GM21423 (cell line): ENCODE results near the gene TSPAN9.

Experiments used
- ATAC-seq: cut with Tn5 transposase; IDR thresholded peaks from one replicate; pipeline ENCODE4 v1.9.1; 2021; ENCODE audit warnings: mild to moderate bottlenecking, moderate library complexity; ENCODE audit not compliant: unreplicated experiment

Gene TSPAN9

DNA sequence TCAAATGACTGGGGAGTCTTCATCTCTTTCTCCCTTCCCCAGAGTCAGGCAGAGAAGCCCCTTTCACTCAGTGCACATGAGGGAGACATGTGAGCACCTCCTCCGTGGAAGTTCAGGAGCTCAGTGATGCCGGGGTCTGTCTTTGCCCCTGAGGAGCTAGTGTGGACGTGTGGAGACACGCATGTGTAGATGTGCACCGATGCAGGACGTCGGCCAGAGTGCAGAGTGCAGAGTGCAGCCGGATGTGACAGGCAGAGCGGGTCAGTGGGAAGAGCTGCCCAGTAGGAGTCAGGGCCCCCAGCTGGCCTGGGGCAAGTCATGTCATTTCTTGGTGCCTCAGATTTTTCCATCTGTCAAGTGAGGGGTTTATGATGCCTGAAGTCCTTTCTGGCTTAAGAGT is 20.7 kb downstream of the TSPAN9 start:
- ATAC-seq = no peak

DNA sequence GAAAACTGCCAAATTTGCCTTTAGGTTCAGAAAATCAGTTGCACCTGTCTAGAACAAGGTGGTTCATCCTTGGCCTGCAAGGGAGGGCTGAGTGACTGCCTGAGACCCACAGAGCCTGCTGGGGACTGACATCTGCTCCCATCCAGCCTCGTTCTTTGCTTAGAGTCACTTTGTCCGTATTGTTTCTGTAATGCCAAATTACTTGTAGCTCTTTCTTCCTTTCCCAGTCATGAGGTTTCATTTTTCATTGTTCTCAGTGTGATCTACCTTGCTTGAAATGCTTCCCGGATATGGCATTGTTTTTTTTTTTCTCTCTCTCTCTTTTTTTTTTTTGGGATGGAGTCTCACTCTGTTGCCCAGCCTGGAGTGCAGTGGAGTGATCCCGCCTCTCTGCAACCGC is 21.3 kb downstream of the TSPAN9 start:
- ATAC-seq = no peak

DNA sequence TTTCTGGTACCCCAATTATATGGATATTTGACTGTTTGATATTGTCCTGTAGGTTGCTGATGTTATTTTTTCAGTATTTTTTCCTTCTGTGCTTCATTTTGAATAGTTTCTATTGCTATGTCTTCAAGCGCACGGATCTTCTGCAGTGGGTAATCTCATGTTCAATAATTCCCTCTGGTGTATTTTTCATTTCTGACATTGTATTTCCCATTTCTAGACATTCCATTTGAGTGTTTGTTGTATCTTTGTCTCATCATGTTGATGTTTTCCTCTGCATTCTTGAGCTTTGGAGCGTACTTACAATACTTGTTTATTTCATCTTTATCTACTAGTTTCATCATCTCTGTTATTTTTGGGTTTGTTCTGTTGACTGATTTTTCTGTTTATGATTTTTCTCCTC is 22.0 kb downstream of the TSPAN9 start:
- no peak for ATAC-seq

DNA sequence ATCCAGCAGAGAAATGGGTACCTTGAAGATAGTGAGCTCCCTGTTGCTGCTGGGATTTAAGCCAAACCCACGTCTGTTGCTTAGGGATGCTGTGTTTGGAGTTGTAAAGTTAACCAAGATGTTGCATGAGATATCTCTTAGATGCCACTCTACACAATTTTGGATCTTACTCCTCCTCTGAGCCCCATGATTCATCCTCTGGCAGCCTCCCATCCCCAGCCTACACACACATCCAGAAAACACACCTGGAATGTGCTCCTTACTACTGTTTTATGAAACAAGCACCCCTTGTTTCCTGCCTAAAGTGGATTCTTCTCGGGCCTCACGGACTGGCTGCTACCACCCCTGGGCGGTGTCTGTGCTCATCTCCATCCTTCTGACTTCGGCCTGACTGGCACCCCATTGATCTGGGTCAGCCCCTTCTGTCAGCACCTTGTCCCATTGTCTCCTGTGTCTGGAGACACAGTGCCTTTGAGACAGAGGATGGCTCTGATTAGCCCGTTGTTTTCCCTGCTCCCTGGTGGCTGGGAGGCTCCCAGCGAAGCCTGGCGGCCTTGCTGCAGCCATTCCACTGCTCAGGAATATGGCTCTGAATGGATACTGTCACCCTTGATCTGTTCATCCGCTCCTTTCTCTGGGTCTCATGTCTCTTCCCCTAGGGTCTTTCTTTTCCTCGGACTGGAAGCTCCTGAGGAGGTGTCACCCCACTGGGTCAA is 24.3 kb downstream of the TSPAN9 start:
- ATAC-seq = no peak

DNA sequence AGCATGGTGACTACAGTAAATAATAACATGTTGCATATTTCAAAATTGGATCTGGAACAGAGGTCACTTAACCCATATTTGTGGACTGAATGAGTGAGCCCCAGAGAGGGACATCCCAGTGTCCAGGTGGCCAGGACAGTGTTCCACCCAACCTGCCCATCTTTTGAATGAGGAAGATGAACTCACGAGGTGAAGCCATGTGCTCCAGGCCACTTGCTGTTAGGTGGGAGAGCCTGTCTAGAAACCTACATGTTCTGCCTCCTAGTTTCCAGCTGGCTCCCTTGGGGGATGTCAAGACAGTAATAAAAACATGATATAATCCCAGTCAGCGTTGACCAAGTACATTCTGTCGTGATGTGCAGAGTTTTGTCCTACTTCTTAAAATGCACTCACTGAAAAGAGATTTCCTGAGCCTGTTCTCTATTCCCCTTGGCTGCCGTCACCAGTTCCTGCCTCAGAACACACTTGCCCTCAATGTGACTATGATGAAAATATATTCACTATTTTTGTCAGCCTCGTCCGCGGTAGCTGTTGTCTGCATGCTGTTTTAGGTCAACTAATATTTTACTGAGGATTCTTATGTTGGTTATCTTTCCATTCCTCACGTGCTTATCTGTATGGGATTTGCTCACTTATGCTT is 25.7 kb downstream of the TSPAN9 start:
- no peak for ATAC-seq

DNA sequence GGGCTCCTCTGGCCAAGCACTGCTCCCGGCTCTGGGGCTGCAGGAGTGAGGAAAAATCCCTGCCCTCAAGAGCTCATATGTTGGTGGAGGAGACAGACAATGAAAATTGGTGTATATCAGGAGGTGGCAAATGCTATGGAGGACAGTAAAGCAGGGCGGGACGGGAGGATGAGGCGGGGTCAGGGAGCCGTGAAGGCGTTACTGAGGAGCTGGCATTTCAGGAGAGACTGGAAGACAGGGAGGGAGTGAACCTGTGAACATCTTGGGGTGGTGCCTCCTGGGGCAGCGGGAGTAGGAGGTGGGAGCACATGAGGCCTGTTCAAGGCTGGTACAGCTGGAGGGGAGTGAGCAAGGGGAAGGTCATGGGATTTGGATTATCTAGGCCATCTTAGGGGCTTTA is 26.6 kb downstream of the TSPAN9 start:
- no peak for ATAC-seq

DNA sequence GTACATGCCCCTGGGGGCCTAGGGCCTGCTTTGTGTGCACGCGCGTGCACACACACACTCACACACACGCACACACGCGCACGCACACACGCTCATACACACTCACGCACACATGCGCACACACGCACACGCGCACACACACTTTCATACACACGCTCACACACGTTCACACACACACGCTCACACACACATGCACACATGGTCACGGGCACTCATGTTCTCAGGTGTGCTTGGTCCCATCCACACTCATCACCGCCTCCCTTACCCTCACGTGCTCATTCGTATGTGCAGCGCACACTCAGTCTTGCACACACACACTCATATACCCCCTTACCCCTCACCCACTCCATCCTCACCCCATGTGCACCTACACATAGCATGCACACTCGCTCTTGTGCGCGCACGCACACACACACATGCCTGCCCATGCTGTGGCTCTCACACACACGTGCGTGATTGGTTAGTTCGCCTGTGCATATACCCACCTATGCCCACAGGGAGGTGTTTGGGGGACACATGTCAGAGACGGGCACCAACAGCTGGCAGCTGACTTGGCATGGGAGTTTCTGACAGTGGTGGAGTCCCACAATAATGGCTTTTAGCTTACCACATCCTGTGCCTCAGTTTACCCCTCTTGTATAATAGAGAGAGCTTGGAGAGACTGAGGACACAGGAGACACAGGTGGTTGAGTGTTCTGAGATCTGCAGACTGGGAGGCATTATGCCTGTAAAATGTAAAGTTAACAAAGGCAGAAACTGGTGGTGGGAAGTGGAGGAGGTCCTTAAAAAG is 28.7 kb downstream of the TSPAN9 start:
- no peak for ATAC-seq

DNA sequence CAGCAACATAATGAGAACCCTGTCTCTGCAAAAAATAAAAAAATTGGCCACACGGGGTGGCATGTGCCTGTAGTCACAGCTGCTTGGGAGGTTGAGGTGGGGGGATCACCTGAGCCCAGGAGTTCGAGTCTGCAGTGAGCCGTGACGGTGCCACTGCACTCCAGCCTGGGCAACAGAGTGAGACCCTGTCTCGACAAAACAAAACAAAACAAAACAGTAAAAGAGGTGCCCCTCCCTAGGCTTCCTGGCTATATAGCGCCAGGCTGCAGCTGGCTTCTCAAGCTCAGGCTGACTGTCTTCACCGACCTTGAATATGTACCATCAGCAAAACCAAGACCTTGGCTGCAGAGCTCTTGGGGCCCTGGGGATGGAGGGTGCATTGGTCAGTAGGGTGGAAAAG is 29.4 kb downstream of the TSPAN9 start:
- no peak for ATAC-seq

DNA sequence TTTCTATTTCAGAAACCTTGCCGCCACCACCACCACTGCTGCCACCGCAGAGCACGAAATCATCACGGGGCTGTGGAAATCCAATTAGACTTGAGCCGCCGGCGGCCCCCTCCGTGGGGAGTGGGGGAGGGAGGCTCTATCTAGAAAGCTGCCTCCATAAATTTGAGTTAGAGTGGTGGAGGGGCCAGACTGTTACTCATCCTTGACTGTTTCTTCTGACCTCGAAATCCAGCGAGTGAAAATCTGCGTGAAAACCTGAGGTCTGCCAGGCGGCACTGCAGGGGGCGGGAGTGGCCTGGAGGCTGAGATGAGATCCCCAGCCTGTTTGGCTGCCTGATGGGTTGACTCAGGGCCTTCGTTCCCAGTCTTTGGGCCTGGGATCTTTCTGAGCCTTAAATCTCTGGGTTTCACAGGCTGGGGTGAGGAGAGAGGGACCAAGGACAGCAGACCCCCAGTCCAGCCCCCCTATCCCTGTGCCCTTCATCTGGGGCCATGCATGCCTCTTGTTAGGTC is 29.9 kb downstream of the TSPAN9 start:
- no peak for ATAC-seq

DNA sequence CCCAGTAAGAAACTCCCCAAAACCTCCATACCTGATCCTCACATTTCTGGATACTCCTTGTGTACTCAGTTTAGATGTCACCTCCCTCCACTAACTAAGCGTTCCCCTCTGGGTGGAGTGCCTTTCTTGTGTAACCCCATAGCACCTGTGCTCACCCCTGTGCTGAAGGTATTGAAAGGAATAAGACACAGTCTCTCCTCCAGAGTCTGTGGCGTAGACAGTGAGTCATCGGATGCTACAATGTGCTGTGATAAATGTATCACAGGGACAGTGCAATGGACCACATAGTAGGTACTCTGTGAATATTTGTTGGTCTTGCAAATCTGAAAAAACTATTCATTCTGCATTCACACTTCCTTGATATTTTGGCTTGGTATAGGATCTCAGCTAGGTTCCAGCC is 30.8 kb downstream of the TSPAN9 start:
- ATAC-seq = no peak

DNA sequence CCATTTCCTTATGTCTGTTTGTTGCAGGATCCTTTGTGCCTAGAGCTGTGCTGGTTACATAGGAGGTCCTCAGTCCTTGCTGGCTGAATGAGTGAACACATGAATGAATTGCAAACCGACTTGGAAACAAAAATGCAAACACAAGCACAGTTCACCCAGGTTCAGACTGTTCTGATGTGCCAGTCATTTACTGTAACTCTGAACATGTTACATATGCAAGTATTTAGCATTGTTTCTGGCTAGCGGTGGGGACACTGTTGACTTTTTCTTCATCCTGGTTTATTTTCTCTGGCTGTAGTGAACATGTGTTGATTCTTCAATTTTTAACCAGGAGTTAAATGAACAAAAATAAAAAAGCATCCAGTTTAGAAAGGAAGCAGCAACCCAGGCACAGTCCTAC is 33.4 kb downstream of the TSPAN9 start:
- ATAC-seq = no peak

DNA sequence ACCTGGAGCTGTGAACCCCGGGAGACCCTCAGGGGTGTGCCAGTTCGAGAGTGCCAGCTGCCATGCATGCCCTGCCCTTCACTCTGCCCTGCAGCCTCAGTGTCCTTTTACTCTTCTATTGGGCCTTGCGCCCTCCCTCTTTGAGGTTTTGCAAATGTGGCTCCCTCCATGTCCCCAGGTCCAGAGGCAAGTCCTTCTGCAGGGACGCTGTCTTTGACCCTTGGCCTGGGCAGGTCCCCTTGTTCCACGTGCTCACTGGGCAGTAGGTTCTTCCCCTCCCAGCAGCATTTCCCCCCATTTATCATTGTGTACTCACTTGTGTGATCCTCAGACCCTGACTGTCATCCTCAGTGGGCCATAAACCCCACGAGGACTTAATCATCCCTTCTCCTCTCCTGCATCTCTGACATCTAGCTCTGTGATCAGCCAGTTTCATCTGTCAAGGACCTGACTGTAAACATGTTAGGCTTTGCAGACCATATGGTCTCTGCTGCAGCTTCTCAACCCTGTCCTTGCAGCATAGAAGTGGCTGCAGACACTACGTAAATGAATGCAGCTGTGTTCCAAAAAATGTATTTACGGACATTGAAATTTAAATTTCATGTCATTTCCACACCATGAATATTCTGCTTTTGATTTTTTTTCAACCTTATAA is 36.6 kb downstream of the TSPAN9 start:
- ATAC-seq = no peak

DNA sequence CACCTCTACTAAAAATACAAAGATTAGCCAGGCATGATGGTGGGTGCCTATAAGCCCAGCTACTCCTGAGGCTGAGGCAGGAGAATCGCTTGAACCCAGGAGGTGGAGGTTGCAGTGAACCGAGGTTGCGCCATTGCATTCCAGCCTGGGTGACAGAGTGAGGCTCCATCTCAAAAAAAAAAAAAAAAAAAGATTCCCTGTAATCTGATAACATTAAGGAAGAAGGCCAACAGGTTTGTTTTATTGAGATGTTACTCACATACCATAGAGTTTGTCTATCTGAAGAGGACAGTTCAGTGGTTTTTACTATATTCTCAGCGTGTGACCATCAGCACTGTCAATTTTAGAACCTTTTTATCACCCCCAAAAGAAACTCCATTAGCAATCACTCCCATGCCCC is 37.5 kb downstream of the TSPAN9 start:
- ATAC-seq = no peak

DNA sequence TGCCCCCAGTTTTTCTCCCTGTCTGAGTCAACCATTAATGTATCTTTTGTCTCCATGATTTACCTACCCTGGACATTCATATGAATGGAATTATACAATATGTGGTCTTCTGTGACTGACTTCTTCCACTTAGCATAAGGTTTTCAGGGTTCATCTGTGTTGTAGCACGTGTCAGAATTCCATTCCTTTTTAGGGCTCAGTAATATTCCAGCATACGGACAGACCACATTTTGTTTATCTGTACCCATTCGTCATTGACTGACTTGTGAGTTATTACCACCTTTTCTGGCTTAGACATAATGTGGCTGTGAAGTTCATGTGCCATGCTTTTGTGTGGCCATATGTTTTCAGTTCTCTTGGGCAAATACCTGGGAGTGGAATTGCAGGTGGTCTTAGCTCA is 37.9 kb downstream of the TSPAN9 start:
- ATAC-seq = no peak

DNA sequence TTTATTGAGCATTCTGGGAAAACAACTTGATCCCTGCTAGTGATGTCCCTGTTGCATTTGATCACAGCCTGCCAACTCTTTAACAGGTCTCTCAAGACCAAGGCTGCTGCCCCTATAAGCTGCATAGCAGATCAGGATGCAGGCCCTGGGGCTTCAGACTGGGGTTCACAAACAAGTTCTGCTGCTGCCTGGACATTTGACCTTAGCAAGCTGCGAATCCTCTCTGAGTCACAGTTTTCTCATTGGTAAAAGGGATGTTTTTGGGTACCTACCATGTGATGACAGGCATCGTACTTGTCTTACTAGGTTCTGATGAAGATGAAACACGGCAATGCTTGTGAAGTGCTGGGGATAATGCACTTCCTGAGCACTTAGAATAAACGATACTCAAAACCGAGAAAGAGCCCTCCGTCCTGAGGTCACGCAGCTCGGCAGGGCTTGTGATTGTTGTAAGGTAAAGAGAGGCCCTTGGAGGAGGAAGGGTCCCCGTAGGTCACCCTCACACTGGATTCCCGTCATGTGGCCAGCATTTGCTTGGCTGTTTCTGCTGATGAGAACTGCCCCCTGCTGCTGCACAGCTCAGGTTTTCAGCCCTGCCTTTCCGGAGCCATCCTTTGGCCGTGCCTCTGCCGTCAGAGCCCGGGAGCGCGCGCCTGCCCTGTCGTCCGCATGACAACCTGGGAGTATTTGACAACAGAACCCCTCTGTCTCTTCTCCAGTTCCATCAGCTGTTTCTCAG is 39.1 kb downstream of the TSPAN9 start:
- no peak for ATAC-seq

DNA sequence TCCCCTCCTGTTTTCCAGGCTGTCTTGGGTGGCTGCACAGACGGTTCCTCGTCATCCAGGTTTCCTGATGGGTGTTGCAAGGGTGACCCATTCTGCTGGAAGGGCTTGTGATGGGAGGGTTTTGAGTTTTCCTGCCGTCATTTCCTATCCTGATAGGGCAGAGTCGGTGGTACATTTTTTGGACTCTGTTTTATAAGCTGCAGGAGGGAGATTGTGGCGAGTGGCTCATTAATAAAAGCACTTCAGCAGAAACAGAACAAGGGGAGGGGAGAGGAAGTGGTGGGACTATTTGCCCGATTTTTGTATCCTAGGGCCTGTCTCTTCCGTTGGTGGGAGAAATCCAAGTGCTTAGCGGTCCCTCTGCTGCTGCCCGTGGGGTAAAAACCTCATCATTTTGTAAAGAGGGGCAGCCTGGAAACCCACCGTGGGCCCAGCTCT is 40.0 kb downstream of the TSPAN9 start:
- ATAC-seq = no peak

DNA sequence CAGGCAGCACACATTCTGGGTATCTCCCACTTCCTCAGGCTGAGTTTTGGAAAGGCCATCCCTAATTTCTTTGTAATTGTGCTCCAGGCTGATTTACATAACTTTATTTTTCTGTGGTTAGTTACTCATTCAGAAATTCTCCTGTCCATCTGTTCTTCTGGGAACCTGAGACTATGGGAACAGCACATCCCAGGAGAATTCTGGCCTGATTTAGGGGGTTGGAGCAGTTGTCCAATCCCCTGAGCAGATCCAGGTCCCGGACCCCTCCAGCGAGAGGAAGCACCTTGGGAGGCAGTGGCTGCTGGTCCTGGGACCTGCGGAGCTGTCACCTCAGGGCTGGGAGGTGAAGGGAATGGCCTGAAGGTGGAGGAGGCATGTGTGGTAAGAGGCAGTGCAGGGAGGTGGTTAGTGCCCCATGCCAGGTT is 40.4 kb downstream of the TSPAN9 start:
- ATAC-seq = no peak

DNA sequence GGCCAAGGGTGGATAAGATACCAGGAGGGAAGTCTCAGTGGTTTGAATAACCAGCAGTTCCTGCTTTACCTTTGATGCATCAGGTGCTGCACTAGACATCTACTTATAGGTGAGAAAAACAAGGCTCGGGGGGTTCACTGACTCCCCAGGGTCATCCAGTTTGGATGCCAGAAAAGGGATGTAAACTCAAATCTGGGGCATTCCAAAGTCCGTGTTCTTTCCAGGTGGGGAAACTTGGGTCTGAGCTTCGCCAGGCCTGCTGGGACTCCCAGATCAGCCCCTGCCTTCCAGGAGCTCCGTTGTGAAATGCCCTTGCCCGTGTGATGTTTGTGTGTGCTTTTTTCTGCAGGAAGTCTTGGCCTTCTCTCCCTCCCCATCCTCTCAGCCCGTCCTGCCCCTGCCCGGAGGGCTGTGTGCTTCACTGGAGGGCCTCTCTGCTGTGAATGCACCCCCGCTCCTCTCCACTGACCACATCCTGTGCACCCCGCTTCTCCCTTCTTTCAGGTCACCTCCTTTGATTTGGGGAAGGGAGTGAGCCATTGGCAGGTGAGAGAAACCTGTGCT is 42.1 kb downstream of the TSPAN9 start:
- ATAC-seq = no peak

DNA sequence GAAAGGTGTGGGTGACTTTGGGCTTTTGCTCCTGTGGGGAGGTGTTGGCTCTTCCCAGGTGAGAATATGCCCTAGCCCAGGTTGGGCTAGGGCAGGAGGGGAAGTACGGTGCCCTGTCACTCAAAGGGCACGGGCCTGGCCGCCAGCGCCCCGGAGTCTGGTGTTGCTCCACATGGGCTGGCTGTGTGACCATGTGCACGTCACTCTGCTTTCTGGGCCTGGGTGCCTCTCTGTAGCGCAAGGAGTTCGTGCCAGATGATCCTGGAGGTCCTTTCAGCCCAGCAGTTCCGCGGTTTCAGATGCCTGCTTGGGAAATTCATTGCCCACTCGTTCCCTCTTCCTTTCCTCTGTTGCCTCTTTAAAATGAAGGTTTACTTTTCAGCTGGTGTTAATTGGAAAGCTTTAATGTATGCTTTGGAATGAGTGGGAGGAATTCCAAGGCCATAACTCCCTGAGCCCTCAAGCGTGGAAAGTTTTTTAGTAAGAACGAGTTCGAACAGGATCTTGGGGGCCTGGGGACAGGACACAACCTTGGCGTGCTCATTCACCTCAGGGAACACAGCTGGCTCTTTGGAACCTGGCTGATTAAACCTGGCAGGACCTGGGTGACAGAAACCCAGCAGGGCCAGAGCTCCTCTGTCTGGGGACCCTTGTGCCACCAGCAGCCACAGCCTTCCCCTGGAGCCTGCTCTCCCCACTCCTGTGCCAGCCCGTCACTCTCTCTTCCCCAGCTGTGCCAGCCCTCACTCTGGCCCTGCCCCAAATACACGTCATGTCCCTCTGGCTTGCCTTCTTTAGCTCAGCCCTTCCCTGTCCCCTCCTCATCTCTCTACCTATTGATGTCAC is 42.8 kb downstream of the TSPAN9 start:
- no peak for ATAC-seq
